Epithelial cell of esophagus (primary cell): Measurements from ENCODE around the gene IL2RA.

Experiments used
- DNase-seq: peaks from one replicate; pipeline ENCODE4 v3.0.0; 2010; ENCODE audit warnings: low read depth
- H3K4me3 ChIP-seq: 2 replicates; pipeline ENCODE4 v1.5.1; 2011; ENCODE audit warnings: mild to moderate bottlenecking, low read length, control low read depth
- CTCF ChIP-seq: IDR thresholded peaks from 2 replicates; pipeline ENCODE4 v1.5.1; 2011; ENCODE audit warnings: low read depth, mild to moderate bottlenecking, low read length, control low read depth, inconsistent platforms; ENCODE audit not compliant: insufficient read depth; ENCODE audit errors: missing control alignments

The IL2RA gene

GRCh38 chr10:6056411-6057135 lies 5.6 kb downstream of the IL2RA start:
- DNase-seq, result no peak
- H3K4me3 ChIP-seq, result no peak overlapping the region

DNA sequence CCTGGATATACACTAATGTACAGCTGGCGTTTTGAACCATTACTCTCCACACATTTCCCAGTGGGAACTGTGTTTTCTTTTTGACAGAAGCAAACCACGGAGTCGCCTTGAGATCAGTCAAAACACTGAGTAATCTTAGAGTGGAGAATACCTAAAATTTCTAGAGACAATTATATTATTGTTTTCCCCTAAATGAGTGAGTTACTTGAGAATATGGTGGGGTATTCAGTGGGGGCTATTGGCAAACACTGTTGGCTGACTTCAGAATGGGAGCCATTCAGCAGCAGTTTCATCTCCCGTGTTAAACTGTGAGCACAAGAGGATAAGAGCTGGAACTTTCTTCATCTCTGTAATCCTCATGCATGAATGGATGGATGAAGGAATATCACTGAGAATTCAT lies 6.2 kb downstream of the IL2RA start:
- DNase-seq, result no peak
- no peak overlapping the region for H3K4me3 ChIP-seq
- TF ChIP-seq CTCF, result no peak

More at GRCh38 chr10:6056411-6057135, 5.6 kb downstream of the IL2RA start:
- TF ChIP-seq CTCF, result no peak

DNA sequence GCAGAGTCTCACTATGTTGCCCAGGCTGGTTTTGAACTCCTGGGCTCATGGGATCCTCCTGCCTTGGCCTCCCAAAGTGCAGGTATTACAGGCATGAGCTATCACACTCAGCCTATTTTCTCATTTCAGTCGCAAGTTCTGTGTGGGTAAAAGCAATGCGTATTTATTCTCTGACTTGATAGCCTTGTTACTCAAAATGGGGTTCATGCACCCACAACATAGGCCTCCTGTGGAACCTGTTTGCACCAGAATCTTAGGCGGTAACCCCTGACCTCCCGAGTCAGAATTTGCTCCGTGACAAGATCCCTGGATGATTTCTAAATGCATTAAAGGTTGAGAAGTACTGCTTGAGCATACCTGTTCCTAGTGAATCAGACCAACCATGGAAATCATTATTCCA lies 7.3 kb downstream of the IL2RA start:
- TF ChIP-seq CTCF, result no peak
- DNase-seq, result no peak
- no peak overlapping the region for H3K4me3 ChIP-seq

GRCh38 chr10:6053816-6054631 lies 8.1 kb downstream of the IL2RA start:
- TF ChIP-seq CTCF, result no peak
- no peak for DNase-seq
- H3K4me3 ChIP-seq, result no peak overlapping the region

GRCh38 chr10:6053303-6053702 lies 8.9 kb downstream of the IL2RA start:
- no peak for DNase-seq
- no peak overlapping the region for H3K4me3 ChIP-seq
- TF ChIP-seq CTCF, result no peak

DNA sequence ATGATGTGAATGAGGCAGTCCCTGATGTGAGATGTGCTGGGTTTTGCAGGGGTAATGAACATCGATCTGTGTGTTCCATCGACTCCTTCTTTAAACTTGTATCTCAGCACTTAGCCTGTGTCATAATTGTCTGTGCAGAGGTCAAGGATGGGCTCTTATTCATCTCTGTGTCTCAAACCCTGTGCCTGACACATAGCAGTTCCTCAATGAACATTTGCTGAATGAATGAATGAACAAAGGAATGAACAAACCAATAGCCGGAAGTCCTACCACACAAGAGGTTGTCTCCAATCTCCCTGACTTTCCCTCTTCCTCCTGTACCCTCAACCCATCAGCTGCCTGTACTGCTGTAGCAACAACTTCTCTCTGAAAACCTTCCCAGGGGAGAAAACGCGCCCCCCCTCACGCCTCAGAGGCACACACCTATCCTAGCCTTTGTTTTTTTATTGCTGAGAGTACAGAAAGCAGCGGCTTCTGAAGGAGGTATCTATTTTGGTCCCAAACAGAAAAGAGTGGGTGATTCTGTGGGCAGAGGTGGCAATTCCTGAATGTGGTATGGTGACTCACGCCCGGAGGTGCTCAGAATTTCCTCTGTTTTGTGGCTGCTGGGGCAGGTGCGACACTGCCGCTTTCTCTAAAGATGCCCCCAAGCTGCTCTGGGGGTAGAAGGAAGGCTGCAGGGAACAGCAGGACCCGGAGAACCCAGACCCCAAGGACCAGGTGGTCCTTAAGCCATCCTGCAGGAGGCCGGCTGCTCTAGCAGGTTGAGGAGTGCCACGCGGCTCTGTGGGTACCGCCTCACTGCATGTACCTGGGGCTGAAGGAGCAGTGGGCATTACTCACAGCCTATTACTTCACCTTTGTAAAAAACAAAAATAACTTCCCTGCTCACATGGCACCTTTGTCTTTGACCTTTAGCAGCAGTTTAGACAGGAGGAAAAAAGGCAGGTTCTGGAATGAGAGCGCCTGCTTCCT lies 9.6 kb downstream of the IL2RA start:
- DNase-seq, result peak; percentile 42
- H3K4me3 ChIP-seq, result no peak overlapping the region
- no peak for TF ChIP-seq CTCF
